ENCODE measurements around the gene PIP5K1C. TPM values are rescaled to one million over a fixed set of nuclear protein-coding genes. Genes with fewer than 3 reads are reported as not detected.

Gene PIP5K1C
- total and polyA plus RNA-seq, 9 of the 15 experiments (the other 6 are each of a cell fraction or from before 2014, with no cell fraction given), result 0.38 to 22.1 (median 4.1) TPM

DNA sequence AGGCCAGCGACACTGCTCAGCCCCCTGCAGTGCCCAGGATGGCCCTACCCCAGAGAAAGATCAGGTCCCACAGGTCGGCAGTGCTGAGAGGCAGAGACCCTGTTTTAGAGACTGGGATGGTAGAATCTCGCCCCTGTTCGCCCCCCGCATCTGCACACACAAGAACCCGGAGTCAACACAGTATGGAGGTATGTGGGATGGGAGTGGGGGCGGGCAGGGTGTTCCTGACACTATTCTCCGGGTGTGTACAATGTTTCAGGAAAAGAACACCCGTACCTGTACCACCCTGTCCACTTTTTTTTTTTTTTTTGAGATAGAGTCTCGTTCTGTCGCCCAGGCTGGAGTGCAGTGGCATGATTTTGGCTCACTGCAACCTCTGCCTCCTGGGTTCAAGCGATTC is 19.3 kb downstream of the PIP5K1C start:
- H4K20me1 ChIP-seq (replicated peaks; ENCODE audit: control insufficient read depth, insufficient read depth, low read length), result peaks cover 30% of the 10 kb centered on the region
- H3K79me2 ChIP-seq (ENCODE audit: control insufficient read depth, insufficient read depth, low read length), result peaks cover 39% of the 10 kb centered on the region
- peaks cover 9% of the 10 kb centered on the region for H3K9me1 ChIP-seq (ENCODE audit: control insufficient read depth, insufficient read depth, low read length)
- no peak overlapping the region for H3K9ac ChIP-seq (ENCODE audit: insufficient read depth in 1 of 2, low read depth in 2 of 2, low read length in 2 of 2)
- intact Hi-C loops (cut with micrococcal nuclease) (no loop called here), in situ Hi-C loops (cut with MboI) (no loop called here)
- WGBS (ENCODE audit: insufficient coverage, low coverage, missing lambda C conversion rate), result 91% methylated on average over 12 of the region's 12 CpGs
- POLR2A ChIA-PET, result interaction anchor here (0.5 kb wide), 1 partner anchor 200 kb away, joined by 3 read pairs; no protein-coding TSS in a partner anchor
- H2AFZ ChIP-seq (ENCODE audit: low read depth, low read length), result no peak overlapping the region
- H3K4me2 ChIP-seq (ENCODE audit: insufficient read depth, low read length), result no peak overlapping the region
- CTCF ChIA-PET (ENCODE audit: low intra/inter-chr PET ratio), result no interaction called here
- H3K4me1 ChIP-seq (replicated peaks in 1 of 2; ENCODE audit: control insufficient read depth in 2 of 2, insufficient read depth in 2 of 2, low read length in 2 of 2), result peaks cover 25 to 55% of the 10 kb centered on the region in 2 experiments
- no peak for FAIRE-seq
- TF ChIP-seq ELF2 (CRISPR knock-in tag; IDR thresholded peaks at IDR 0.05) (no peak), MBD2 (IDR thresholded peaks at IDR 0.05; ENCODE audit: borderline replicate concordance, low read depth) (no peak), ZNF23 (CRISPR knock-in tag; IDR thresholded peaks at IDR 0.05) (no peak), TCF7L2 (IDR thresholded peaks at IDR 0.05; ENCODE audit: low read depth, low read length) (no peak), SMAD4 (CRISPR knock-in tag; conservative IDR thresholded peaks at IDR 0.05) (no peak), HDAC6 (IDR thresholded peaks at IDR 0.05; ENCODE audit: low read depth, low read length) (no peak), SETDB1 (IDR thresholded peaks at IDR 0.05; ENCODE audit: low read length) (no peak), KHSRP (IDR thresholded peaks at IDR 0.05) (no peak), TCFL5 (CRISPR knock-in tag; conservative IDR thresholded peaks at IDR 0.05) (no peak), ZNF212 (CRISPR knock-in tag; IDR thresholded peaks at IDR 0.05) (no peak)
- H3K27me3 ChIP-seq (ENCODE audit: control insufficient read depth in 2 of 2, insufficient read depth in 2 of 2, low read length in 2 of 2), result no peaks in the 10 kb centered on the region
- peaks cover 21% of the 10 kb centered on the region; the same call in 1 of the 3 replicates for H3K36me3 ChIP-seq (ENCODE audit: control insufficient read depth, insufficient read depth, low read length)
- H3K4me3 ChIP-seq, result no peak overlapping the region
- DNase-seq (ENCODE audit: extremely low read depth in 1 of 4, low spot score in 3 of 4), result no peak
- BruUV-seq (replicated peaks), result no TSS peak
- no peaks in the 10 kb centered on the region for H3K9me3 ChIP-seq (replicated peaks; ENCODE audit: control insufficient read depth, insufficient read depth, low read depth, low read length)
- no peak for ATAC-seq
- H3K27ac ChIP-seq (ENCODE audit: extremely low read depth, low read depth, low read length), result no peak overlapping the region
